ENCODE data around the gene NRXN2.

NRXN2 gene

GRCh38 chr11:64621283-64622019 lies 101.5 kb downstream of the NRXN2 start:
- DNase-seq, result no peak

GRCh38 chr11:64620381-64620971 lies 102.5 kb downstream of the NRXN2 start:
- no peak for DNase-seq

- DNase-seq, result no peak
These were observed 103.1 kb downstream of the NRXN2 start for GRCh38 chr11:64619811-64620380.

- no peak for DNase-seq
These were observed 103.8 kb downstream of the NRXN2 start for GRCh38 chr11:64619196-64619595.

- DNase-seq, result no peak
These were observed 106.2 kb downstream of the NRXN2 start for GRCh38 chr11:64616817-64617216.

- no peak for DNase-seq
These were observed 108.1 kb downstream of the NRXN2 start for GRCh38 chr11:64614917-64615316.

- DNase-seq, result no peak
These were observed 109.3 kb downstream of the NRXN2 start for GRCh38 chr11:64613648-64614047.

- no peak for DNase-seq
These were observed 110.9 kb downstream of the NRXN2 start for GRCh38 chr11:64611869-64612646.

- no peak for DNase-seq
These were observed 111.8 kb downstream of the NRXN2 start for GRCh38 chr11:64611176-64611575.

- no peak for DNase-seq
These were observed 112.4 kb downstream of the NRXN2 start for GRCh38 chr11:64610596-64610995.

GRCh38 chr11:64609436-64610047 lies 113.5 kb downstream of the NRXN2 start:
- no peak for DNase-seq

GRCh38 chr11:64608636-64609035 lies 114.4 kb downstream of the NRXN2 start:
- no peak for DNase-seq

GRCh38 chr11:64608046-64608445 lies 115.0 kb downstream of the NRXN2 start:
- no peak for DNase-seq

- no peak for DNase-seq
These were observed 115.5 kb downstream of the NRXN2 start for GRCh38 chr11:64607381-64607985.

GRCh38 chr11:64606796-64607380 lies 116.1 kb downstream of the NRXN2 start:
- no peak for DNase-seq

GRCh38 chr11:64605656-64606585 lies 117.1 kb downstream of the NRXN2 start:
- no peak for DNase-seq

GRCh38 chr11:64605244-64605560 lies 117.8 kb downstream of the NRXN2 start:
- no peak for DNase-seq

- DNase-seq, result no peak
These were observed 118.3 kb downstream of the NRXN2 start for GRCh38 chr11:64604458-64605243.

GRCh38 chr11:64603411-64604110 lies 119.4 kb downstream of the NRXN2 start:
- DNase-seq, result no peak

Data from CD4-positive, alpha-beta T cell treated with Interleukin-6 for 4 hours (primary cell).